GM19372 (cell line): Measurements from ENCODE around the gene MPP7.
"Not testable (repeated sequence)": the region's sequence is repeated elsewhere in the genome, so short reads cannot be mapped to it uniquely, and the experiment has no call there.

Source experiments
- ATAC-seq: cut with Tn5 transposase; IDR thresholded peaks from one replicate; pipeline ENCODE4 v1.9.1; 2021; ENCODE audit warnings: mild to moderate bottlenecking, low read depth, moderate library complexity; ENCODE audit not compliant: unreplicated experiment

The MPP7 gene

DNA sequence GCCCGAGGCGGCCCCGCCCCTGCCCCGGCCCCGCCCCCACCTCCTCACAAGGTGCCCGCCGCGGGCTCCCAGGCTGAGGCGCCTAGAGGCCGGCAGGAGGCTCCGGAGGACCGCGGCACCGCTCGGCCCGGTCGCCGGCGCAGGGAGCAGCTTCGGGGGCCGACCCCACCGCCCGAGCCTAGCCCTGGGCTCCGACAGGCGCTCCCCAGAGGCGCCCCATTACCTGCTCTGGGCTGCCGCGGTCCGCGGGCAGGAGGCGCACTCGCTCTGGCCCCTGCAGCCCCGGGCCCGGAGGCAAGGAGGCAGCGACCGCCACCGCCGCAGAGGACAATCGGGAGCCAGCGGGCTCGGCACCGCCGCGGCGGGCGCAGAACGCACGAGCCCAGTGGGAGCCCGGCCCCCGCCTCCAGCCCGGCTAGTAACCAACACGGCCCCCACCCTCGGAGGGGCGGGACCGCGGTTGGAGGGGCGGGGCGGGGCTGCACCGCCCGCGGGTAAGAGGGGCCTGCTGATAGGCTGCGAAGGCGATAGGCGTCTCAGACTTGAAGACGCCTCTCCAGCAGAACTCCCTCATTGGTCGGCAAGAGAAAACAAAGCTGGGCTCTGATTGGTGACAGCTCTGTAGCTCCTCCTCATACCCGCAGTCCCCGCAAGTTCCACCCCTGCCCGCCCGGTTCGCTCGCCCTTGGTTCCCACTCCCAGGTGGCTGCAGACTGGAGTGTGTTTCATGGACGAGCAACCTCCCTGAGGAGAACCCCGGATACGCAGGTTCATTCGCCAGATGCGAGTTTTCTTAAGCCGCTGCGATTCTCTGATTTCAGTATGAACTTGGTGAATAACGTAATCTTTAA lies at the start of gene MPP7:
Gene MPP7, minus strand, starts transcription at position 427 of the 851 bp plus-strand sequence. CDS start 64,460 bp downstream, outside the sequence.
- ATAC-seq = peak; percentile 100

DNA sequence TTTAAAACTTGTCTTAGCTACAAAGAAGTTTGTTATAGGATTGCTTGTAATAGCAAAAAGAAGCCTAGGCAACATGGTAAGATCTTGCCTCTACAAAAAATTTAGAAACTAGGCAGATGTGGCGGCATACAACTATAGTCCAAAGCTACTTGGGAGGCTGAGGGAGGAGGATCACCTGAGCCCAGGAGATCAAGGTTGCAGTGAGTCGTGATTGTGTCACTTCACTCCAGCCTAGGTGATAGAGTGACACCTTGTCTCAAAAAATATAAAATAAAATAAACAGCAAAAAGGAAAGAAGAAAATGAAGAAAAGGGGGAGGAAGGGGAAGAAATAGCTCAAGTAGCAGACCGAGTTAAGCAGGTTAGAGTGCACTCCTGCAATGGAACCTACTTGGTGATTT lies 47.0 kb upstream of the MPP7 start:
- ATAC-seq = no peak

DNA sequence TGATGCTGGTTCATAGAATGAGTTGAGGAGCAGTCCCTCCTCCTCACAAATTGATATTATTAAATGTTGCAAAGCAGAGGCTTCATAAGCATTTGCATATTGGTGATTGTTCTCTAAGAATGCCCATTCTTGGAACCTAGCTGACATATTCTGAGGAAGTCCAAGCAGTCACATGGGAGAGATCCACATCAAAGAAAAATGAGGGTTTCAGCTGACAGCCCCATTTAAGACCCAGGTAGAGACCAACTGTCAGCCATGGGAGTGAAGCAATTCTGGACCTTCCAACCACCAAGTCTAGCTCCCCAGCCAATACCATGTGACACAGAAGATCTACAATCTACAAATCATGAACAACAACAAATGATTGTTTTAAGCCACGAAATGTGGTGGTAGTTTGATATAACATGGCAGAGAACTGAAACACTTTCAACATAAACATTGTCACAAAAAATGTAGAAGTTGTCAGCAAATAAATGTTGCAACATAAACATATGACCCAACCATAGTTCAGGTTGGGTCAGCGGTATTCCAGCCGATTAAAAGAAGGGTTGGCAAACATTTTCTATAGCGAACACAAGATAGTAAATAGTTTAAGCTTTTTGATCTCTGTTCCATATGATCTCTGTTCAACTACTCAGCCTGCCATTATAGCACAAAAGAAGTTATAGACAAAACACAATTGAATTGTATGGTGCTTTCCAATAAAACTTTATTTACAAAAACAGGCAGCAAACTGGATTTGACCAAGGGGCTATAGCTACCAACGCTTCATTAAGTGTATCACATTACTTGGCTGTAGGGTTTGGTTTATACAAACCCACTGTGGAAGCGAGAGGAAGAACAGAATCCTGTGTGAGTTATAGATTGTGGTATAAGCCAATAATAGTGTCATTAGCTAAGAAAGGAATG lies 41.4 kb upstream of the MPP7 start:
- ATAC-seq = no peak

DNA sequence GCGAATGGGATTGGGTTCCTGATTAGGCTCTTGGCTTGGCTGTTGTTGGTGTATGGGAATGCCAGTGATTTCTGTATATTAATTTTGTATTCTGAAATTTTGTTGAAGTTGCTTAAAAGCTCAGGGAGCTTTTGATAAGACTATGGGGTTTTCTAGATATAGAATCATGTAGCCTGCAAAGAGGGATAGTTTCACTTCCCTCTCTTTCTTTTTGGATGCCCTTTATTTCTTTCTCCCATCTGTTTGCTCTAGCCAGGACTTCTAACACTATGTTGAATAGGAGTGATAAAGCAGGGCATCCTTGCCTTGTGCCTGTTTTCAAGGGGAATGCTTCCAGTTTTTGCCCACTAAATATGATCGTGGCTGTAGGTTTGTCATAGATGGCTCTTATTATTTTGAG lies 40.4 kb upstream of the MPP7 start:
- ATAC-seq = no peak

DNA sequence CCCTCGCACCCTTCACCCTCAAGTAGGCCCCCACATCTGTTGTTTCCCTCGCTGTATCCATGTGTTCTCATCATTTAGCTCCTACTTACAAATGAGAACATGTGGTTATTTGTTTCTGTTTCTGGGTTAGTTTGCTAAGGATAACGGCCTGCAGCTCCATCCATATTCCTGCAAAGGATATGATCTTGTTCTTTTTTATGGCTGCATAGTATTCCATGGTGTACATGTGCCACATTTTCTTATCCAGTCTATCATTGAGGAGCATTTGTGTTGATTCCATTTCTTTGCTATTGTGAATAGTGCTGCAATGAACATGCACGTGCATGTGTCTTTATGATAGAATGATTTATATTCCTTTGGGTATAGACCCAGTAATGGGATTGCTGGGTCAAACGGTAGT lies 38.8 kb upstream of the MPP7 start:
- not testable (repeated sequence) for ATAC-seq

DNA sequence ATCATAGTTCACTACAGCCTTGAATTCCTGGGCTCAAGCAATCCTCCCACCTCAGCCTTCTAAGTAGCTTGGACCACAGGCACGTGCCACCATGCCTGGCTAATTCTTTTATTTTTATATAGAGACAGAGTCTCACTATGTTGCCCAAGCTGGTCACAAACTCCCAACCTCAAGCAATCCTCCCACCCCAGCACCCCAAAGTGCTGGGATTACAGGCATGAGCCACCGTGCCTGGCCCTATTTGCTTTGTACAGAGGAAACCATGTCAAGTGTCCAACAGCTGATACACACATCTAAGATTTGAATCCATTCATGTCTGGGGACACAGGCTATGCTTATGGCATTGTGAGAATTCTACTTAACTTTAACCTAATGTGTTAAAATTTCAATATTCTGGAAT lies 29.9 kb upstream of the MPP7 start:
- no peak for ATAC-seq

DNA sequence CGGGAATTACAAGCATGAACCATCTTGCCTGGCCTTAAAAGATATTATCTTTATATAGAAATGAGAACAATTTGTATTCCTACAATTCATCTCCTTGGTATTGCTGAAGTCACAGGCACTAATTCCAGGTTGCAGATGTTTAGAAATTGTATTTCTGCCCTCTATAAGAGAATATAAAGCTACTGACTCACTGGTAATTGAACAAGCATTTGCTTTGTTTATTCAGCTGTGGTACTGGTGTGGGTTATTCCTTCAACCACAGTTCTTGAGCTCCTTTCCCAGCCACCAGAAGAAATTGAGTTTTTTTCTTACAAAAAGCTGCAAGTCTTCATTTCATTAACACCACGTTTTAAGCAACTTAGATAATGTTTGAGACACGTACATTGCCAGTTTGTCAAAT lies 29.0 kb upstream of the MPP7 start:
- ATAC-seq = no peak

DNA sequence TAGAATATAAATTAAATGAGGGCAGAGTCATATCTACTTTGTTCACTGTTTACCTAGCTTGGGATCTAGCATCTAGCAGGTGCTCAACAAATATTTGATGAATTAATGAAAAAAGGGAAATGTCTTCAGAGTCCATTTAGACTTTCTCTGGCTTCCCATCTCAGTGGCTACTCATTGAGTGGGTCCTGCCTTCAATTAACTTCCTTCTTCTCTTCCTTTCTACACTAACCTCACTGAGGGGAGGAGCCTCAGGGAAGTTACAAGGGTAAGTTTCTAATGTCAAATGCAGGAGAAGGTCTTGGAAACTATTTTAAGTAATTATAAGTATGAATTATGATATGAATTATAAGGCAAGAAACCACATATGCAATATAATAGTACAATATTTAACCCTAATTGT lies 28.2 kb upstream of the MPP7 start:
- no peak for ATAC-seq

DNA sequence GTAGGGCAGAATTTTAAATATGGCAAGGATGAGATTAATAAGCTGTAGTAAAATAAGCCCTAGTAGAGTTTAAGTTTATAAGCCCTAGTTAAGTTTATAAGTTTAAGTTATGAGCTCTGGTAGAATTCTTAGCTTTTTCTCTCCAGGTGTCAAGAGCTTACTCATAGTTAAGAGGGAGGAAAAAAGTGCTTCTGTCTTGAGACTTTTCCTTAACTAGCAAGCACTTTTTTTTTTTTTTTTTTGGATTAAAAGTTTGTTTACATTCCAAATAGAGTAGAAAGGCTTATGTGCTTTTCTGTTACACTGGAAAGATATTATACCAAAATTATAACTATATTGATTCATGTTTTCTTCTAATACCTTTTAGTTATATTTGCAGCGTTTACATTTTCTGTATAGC lies 25.5 kb upstream of the MPP7 start:
- no peak for ATAC-seq

DNA sequence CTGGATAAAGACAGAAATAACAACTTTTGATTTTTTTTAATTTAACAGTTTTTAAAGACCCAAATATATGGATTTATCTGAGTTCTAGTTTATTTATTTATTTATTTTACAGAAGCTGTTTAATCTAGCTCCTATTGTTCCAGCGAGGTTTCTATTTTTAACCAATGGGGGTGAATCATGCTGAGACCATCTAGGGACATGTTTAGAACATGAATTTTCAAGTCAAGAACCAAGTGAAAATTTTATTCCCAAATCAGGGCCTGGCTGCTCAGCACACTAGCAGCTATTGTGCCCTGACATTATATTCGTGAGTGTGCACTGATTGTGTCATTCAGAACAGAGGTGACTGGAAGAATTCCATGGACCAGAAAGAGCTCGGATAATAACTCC lies 24.6 kb upstream of the MPP7 start:
- ATAC-seq = no peak

DNA sequence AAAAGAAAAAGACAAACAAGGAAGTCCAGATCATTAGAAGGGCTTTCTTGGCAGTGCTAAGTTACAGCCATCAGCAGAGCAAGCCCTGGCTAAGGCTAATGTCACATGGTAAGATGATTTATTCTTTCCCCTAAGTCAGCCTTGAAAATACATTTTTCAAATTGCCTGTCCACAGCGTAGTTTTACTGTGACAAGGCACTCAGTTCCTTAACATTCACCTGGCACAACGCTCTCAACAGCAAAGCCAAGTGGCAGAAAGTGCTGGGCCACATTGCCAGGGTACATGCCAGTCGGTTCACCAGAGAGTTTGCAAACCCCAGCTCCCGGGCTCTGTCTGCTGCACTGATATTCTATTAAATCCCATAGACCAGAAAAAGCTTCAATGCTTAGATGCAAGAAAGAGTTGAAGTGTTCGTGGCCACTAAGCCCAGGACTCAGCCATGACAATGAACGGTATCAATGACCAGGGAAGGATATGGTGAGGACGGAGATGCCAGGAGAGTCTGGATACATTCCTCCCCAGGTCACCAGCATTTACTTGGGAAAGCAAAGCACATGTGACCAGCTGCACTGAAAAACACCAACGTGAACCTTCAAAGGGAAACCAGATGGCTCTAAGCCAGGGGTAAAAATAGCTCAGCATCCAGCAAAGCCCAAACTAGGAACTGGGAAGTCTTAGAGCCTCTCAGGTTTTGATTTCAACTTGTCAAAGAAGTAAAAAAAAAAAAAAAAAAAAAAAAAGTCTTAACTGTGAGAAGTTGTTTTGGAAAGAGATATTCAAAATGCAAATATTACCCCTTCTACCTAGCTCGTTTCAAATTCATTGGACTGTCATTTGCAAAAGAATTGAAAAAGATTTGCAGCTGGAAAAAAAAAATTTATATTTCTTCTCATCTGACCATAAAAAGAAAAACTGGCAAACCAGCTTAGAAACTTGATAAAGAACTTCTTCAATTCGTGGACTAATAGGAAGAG lies 23.9 kb upstream of the MPP7 start:
- no peak for ATAC-seq

DNA sequence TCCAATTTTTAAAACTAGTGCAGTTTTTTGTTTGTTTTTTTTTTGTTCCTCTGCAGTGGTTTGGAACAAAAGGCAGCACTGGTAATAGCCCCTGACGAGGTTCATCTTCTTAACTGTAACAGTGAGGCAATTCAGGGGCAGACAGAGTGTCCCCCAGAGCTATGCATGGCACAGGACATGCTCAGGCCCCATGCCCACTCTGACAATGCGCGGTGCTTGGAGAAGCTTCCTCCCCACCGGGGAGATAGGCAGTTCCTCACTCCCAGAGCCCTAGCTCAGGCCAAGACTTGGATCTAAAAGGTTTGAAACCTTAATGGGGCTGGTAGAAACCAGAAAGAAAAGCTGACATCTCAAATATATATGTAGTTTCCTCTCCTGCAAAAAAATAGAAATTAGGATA lies 17.9 kb upstream of the MPP7 start:
- no peak for ATAC-seq

DNA sequence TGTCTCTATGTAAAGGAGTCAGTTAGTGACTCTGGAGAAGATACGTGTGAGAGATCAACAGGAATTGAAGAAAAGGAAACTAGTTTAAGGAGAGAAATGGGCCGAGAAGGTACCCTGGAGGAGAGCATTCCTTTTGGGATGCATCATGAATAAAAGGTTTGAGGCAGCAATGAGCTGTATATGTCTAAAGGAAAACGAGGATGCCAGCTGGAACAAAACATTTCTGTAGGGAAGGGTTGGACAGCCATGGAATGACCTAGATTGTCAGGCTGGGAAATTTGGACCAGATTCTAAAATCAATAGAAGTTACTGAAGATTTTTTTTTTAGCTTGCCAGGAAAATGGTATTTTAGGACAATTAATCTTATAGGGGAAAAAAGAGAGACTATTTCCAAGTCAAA lies 17.2 kb upstream of the MPP7 start:
- no peak for ATAC-seq

DNA sequence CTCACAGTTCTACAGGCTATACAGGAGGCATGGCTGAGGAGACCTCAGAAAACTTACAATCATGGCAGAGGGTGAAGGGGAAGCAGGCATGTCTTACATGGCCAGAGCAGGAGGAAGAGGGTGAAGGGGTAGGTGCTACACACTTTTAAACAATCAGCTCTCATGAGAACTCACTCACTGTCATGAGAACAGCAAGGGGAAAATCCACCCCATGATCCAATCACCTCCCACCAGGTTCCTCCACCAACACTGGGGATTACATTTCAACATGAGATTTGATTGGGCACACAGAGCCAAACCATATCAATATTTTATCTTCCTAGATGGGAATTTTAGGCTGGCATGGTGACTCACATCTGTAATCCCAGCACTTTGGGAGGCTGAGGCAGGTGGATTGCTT lies 16.2 kb upstream of the MPP7 start:
- ATAC-seq = not testable (repeated sequence)

DNA sequence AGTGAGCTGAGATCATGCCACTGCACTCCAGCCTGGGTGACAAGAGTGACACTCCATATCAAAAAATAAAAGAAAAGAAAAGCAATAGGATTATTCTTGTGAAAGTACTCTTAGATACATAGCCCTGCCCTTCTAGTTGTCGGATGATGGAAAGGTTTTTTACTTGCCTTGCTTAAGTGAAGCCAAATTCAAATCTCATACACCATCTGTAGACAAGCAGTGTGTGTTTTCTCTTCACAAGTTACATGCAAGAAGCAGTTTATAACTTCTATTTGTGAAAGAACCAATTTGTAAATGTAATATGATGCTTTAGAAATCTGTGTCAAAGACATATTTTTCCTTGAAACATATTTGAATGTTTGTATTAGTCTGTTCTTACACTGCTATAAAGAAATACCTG lies 15.8 kb upstream of the MPP7 start:
- no peak for ATAC-seq

DNA sequence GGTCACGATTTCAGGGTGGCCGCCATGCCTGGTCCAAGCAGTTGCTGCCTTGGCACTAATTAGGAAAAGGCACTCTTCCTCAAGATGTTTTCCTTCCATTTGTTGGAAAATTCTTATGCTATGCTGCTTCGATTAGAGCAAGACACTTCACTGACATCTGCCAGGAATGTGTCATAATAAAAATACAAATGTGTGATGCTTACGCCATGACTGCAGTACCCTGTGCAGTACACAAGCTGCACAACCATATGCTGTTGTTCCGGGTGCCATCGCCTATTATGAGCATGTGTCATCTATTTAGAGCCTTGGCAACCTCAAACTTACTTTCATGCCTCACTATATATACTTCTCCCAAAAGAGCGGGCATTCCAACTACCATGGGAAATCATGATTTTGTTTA lies 14.9 kb upstream of the MPP7 start:
- ATAC-seq = no peak

DNA sequence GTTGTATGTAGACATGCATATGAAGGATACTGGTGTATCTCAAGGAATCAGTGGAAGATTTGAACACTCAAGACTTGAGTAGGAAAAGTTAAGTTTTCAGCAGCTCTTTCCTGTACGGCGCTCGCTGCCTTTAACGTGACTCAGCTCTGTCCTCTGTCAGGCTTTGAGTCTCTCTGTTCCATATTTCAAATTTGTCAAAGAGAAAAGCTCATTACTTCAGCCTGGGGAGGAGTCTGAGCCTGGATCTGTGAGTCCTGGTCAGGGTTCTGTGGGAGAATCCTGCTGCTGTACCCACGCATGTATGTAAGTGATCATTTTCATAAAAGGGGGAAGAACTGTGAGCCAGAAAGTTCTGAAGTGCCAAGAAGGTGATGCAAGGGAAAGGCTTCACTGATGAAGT lies 13.8 kb upstream of the MPP7 start:
- ATAC-seq = no peak

DNA sequence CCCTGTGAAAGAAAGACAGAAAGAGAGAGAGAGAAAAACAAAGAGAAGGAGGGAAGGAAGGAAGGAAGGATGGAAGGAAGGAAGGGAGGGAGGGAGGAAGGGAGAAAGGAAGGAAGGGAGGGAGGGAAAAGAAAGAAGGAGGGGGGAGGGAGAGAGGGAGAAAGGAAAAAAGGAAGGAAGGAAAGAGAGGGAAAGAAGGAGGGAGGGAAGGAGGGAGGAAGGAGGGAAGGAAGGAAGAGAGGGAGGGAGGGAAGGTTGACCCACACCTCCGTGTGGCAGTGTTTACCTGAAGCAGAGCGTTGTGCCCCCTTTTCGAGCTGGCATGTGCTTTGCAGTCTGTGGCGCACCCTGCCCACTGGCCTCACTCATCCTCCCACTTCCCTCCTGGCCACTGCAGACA lies 12.3 kb upstream of the MPP7 start:
- ATAC-seq = no peak

DNA sequence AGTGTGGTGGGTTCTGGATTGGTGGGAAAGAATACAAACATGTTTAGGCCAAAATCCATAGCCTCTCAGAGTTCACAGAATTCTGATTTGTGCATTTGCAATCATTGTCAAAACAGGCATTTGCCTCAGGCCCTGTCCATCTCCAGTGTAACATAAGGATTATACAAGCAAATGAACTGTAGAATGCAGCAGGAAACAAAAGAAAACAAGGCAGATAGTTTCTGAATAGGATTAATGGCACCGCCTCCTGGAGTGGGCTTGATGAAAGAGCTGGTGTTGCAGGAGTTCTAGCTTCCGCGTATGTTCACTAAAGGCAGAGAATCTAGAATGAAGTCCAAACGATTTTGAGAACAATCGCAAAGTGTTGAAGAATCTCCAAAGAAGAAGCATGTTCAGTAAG lies 11.3 kb upstream of the MPP7 start:
- no peak for ATAC-seq

DNA sequence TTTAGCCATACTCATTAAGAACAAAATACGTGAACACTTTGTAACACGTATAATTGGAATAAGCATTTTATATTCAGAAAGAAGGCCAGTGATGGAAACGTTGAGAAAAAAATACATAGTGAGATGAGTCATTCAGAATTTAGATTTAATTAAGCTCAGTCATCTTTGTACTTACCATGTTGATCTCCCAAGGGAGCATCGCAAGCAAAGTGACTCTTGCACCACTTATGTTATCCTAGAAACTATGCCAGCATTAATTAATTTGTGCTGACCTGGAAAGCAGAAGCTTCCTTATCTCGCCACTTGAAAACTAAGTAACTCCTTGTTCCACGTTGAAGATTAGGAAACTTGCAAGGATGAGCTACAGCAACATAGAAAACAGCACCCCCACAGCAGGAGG lies 9.7 kb upstream of the MPP7 start:
- no peak for ATAC-seq

DNA sequence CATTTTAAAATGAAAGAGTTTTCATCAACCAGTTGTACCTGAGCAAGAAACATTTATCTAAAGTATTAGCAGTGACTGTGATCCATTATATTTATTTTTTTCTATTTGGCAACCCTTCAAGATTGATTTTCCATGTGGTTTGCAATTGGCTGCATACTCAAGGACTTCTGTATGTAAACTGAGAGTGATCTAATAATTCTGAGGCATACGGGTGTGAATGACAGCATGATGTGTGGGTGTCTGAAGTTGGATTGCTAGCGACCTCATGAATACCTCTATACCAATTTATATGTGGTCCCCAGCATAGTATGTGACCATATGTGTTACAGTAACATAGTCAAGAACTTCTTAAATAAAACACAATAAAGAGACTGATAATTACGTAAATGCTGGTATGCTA lies 8.2 kb upstream of the MPP7 start:
- no peak for ATAC-seq
